GM23338 (cell line): Measurements from ENCODE around the gene CHRNA5. TPM values are rescaled to one million over a fixed set of nuclear protein-coding genes. Genes with fewer than 3 reads are reported as not detected.

ENCODE experiments used
- ATAC-seq: fragments of 200-7000 bp; cut with Tn5 transposase; 3 replicates; pipeline ENCODE4 v1.9.1; 2020
- DNase-seq: peaks from one replicate; pipeline ENCODE4 v3.0.0-alpha.2; 2015; ENCODE audit warnings: low spot score
- H2AFZ ChIP-seq: fragments of 200-600 bp; sonication (generic); 2 replicates; pipeline ENCODE4 v1.8.0; 2016; ENCODE audit warnings: antibody characterized with exemption, mild to moderate bottlenecking, moderate library complexity
- H3F3A ChIP-seq: fragments of 200-600 bp; sonication (generic); replicated peaks from 2 replicates; pipeline ENCODE4 v1.8.0; 2017; ENCODE audit warnings: antibody characterized with exemption, mixed run types, low read depth
- H3K27ac ChIP-seq: fragments of 200-600 bp; sonication (generic); 2 replicates; pipeline ENCODE4 v1.6.1; 2016; ENCODE audit warnings: low read depth
- H3K27me3 ChIP-seq: fragments of 200-600 bp; sonication (generic); 2 replicates; pipeline ENCODE4 v1.8.0; 2016; ENCODE audit warnings: mild to moderate bottlenecking, mixed run types, moderate library complexity; ENCODE audit not compliant: insufficient read depth
- H3K36me3 ChIP-seq: fragments of 200-600 bp; sonication (generic); 2 replicates; pipeline ENCODE4 v1.8.0; 2016; ENCODE audit warnings: mild to moderate bottlenecking; ENCODE audit not compliant: insufficient read depth
- H3K4me1 ChIP-seq: fragments of 200-600 bp; sonication (generic); 2 replicates; pipeline ENCODE4 v1.8.0; 2016; ENCODE audit warnings: mild to moderate bottlenecking, moderate library complexity; ENCODE audit not compliant: insufficient read depth
- H3K4me2 ChIP-seq: fragments of 200-600 bp; sonication (generic); 2 replicates; pipeline ENCODE4 v1.7.1; 2017; ENCODE audit warnings: mixed run types
- H3K4me3 ChIP-seq: fragments of 200-600 bp; sonication (generic); 2 replicates; pipeline ENCODE4 v1.6.1; 2016; ENCODE audit warnings: mixed run types
- H3K79me2 ChIP-seq: fragments of 200-600 bp; sonication (generic); replicated peaks from 2 replicates; pipeline ENCODE4 v1.8.0; 2017; ENCODE audit warnings: mild to moderate bottlenecking; ENCODE audit not compliant: insufficient read depth
- H3K9me2 ChIP-seq: fragments of 200-600 bp; sonication (generic); 2 replicates; pipeline ENCODE4 v1.8.0; 2017; ENCODE audit not compliant: insufficient read depth
- H4K20me1 ChIP-seq: fragments of 200-600 bp; sonication (generic); replicated peaks from 2 replicates; pipeline ENCODE4 v1.8.0; 2017; ENCODE audit warnings: mild to moderate bottlenecking; ENCODE audit not compliant: insufficient read depth
- H3K27ac Mint-ChIP-seq: 2 replicates; pipeline ENCODE4 v1.8.0; 2020; ENCODE audit warnings: inconsistent platforms, mild to moderate bottlenecking, moderate library complexity, mixed read lengths
- H3K27me3 Mint-ChIP-seq: 3 replicates; pipeline ENCODE4 v1.8.0; 2022; ENCODE audit warnings: low read depth, mild to moderate bottlenecking, moderate library complexity, mixed read lengths, inconsistent platforms; ENCODE audit not compliant: insufficient read depth, poor library complexity
- H3K36me3 Mint-ChIP-seq: 3 replicates; pipeline ENCODE4 v1.8.0; 2021; ENCODE audit warnings: low read depth, mild to moderate bottlenecking, inconsistent platforms, moderate library complexity, mixed read lengths
- H3K4me1 Mint-ChIP-seq: 3 replicates; pipeline ENCODE4 v1.8.0; 2020; ENCODE audit warnings: mild to moderate bottlenecking, inconsistent platforms, mixed read lengths
- H3K4me3 Mint-ChIP-seq: 3 replicates; pipeline ENCODE4 v1.8.0; 2021; ENCODE audit warnings: moderate library complexity, mild to moderate bottlenecking, inconsistent platforms, mixed read lengths
- H3K9me3 Mint-ChIP-seq: 3 replicates; pipeline ENCODE4 v1.8.0; 2020; ENCODE audit warnings: moderate library complexity, mild to moderate bottlenecking, inconsistent platforms, mixed read lengths
- CREB1 ChIP-seq: fragments of 250-450 bp; sonication (Bioruptor Pico); IDR thresholded peaks from 2 replicates; pipeline ENCODE4 v1.5.0; 2020; ENCODE audit warnings: low read depth, mild to moderate bottlenecking, moderate library complexity
- ETS1 ChIP-seq: IDR thresholded peaks from 2 replicates; pipeline ENCODE4 v1.6.1; 2016; ENCODE audit warnings: antibody characterized with exemption
- EZH2 ChIP-seq: fragments of 200-600 bp; sonication (generic); IDR thresholded peaks from one replicate; pipeline ENCODE4 v1.8.0; 2017; ENCODE audit warnings: antibody characterized with exemption, mild to moderate bottlenecking, low read depth; ENCODE audit not compliant: unreplicated experiment
- EZH2phosphoT487 ChIP-seq: fragments of 200-600 bp; sonication (generic); IDR thresholded peaks from one replicate; pipeline ENCODE4 v1.8.1; 2018; ENCODE audit warnings: antibody characterized with exemption; ENCODE audit not compliant: unreplicated experiment
- JUNB ChIP-seq: IDR thresholded peaks from one replicate; pipeline ENCODE4 v1.6.1; 2016; ENCODE audit warnings: antibody characterized with exemption; ENCODE audit not compliant: unreplicated experiment
- NANOG ChIP-seq: IDR thresholded peaks from 2 replicates; pipeline ENCODE4 v1.6.1; 2016; ENCODE audit warnings: antibody characterized with exemption, borderline replicate concordance
- POLR2AphosphoS5 ChIP-seq: IDR thresholded peaks from 2 replicates; pipeline ENCODE4 v1.6.1; 2016; ENCODE audit warnings: antibody characterized with exemption, low read depth
- REST ChIP-seq: IDR thresholded peaks from one replicate; pipeline ENCODE4 v1.6.1; 2018; ENCODE audit warnings: antibody characterized with exemption; ENCODE audit not compliant: unreplicated experiment
- STAT1 ChIP-seq: IDR thresholded peaks from one replicate; pipeline ENCODE4 v1.6.1; 2016; ENCODE audit warnings: antibody characterized with exemption; ENCODE audit not compliant: unreplicated experiment
- ZNF114 ChIP-seq: fragments of 250-450 bp; sonication (Bioruptor Pico); IDR thresholded peaks from 2 replicates; pipeline ENCODE4 v1.5.0; 2020; ENCODE audit warnings: mild to moderate bottlenecking, moderate library complexity
- ZNF331 ChIP-seq: fragments of 250-450 bp; sonication (Bioruptor Pico); IDR thresholded peaks from 2 replicates; pipeline ENCODE4 v1.5.0; 2020; ENCODE audit warnings: low read depth, mild to moderate bottlenecking, moderate library complexity
- ZNF462 ChIP-seq: fragments of 250-450 bp; sonication (Bioruptor Pico); IDR thresholded peaks from 2 replicates; pipeline ENCODE4 v1.5.0; 2020; ENCODE audit warnings: mild to moderate bottlenecking, moderate library complexity
- polyA plus RNA-seq: library from polyadenylated mRNA; unstranded; fragments of >200 nt; fragmentation: Nextera tagmentation; extraction: Ambion mirVana; gene quantifications from 2 replicates; pipeline ENCODE4 v1.2.1, GENCODE V29; 2016
- total RNA-seq: library from RNA; depleted of rRNA; stranded (reverse); fragments of >200 nt; shearing (Covaris generic); gene quantifications from 2 replicates; pipeline ENCODE4 v1.2.3, GENCODE V29; 2014

CHRNA5 gene
- total and polyA plus RNA-seq, 2 experiments from 2014 or later, result 19.6 to 23.3 TPM

- Mint-ChIP-seq H3K4me3 (peak within 1 kb of the TSS; percentile 72), H3K27me3 (peaks cover 36% of the 10 kb centered on the region)
- peak; percentile 54 for ATAC-seq
These were observed 55.5 kb downstream of the CHRNA5 start, which contains the start of gene CHRNA3 for GRCh38 chr15:78620527-78621421. TSS of gene CHRNA3 (minus strand) at chr15:78620996. CDS start at chr15:78620794, 202 bp downstream.

More at GRCh38 chr15:78620527-78621421, 55.5 kb downstream of the CHRNA5 start, which contains the start of gene CHRNA3:
- peaks cover 44% of the 10 kb centered on the region for H3K27me3 ChIP-seq
- TF ChIP-seq JUNB (no peak), CREB1 (no peak), ZNF462 (CRISPR knock-in tag) (no peak), EZH2phosphoT487 (no peak), ZNF114 (CRISPR knock-in tag) (no peak), ZNF331 (CRISPR knock-in tag) (no peak), NANOG (no peak), EZH2 (no peak), ETS1 (no peak), STAT1 (no peak), POLR2AphosphoS5 (no peak), REST (no peak)
- Mint-ChIP-seq H3K4me1 (peaks cover 21% of the 10 kb centered on the region), H3K9me3 (no peaks in the 10 kb centered on the region), H3K36me3 (no peaks in the 10 kb centered on the region), H3K27ac (no peak within 1 kb of the TSS)
- H3K4me2 ChIP-seq, result peak within 1 kb of the TSS; percentile 93
- no peaks in the 10 kb centered on the region for H3K36me3 ChIP-seq
- no peaks in the 10 kb centered on the region for H3F3A ChIP-seq
- peak within 1 kb of the TSS; percentile 98 for H2AFZ ChIP-seq
- no peak within 1 kb of the TSS for H3K27ac ChIP-seq
- H3K4me1 ChIP-seq, result no peaks in the 10 kb centered on the region
- DNase-seq, result peak; percentile 64
- no peaks in the 10 kb centered on the region for H3K79me2 ChIP-seq
- no peaks in the 10 kb centered on the region for H3K9me2 ChIP-seq
- H4K20me1 ChIP-seq, result no peaks in the 10 kb centered on the region
- H3K4me3 ChIP-seq, result peak within 1 kb of the TSS; percentile 71
